Activated naive CD4-positive, alpha-beta T cell treated with anti-CD3 and anti-CD28 coated beads, Interleukin-2, amount 50 U/mL, for 24 hours (primary cell): ENCODE data around the gene RXRB.

Experiments
- H3K27ac Mint-ChIP-seq: one replicate; pipeline ENCODE4 v1.8.0; 2021; ENCODE audit warnings: mild to moderate bottlenecking, mixed read lengths
- H3K27me3 Mint-ChIP-seq: one replicate; pipeline ENCODE4 v1.8.0; 2021; ENCODE audit warnings: mixed read lengths
- H3K36me3 Mint-ChIP-seq: one replicate; pipeline ENCODE4 v1.8.0; 2021; ENCODE audit warnings: mixed read lengths
- H3K4me1 Mint-ChIP-seq: one replicate; pipeline ENCODE4 v1.8.0; 2021; ENCODE audit warnings: mixed read lengths
- H3K4me3 Mint-ChIP-seq: one replicate; pipeline ENCODE4 v1.8.0; 2021; ENCODE audit warnings: mild to moderate bottlenecking, mixed read lengths
- H3K9me3 Mint-ChIP-seq: one replicate; pipeline ENCODE4 v1.8.0; 2021; ENCODE audit warnings: mixed read lengths

RXRB gene

DNA sequence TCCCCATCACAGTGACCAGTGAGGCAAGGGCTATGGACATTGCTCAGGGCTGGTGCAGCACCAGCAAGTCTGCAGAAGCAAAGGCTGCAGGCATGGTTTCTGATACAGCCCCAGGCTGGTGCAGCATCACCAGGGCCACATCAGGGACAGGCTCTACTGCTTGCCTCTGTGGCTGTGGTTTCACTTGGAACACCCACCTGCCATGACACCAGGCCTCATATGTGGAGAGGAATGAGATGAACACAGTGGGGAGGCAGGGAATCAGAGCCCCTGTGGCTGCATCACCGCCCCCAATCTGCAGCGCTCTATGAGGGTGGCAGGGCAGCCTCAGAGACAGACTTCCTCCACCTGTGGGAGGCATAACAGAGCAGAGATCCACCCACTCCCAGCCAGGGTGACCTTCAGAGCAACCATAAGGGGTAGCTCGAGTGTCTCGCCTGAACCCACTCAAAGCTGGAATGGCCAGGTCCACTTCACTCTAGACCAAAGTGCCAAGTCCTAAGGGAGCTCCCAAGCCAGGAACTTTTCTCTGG lies 15.7 kb upstream of the RXRB start:
- no peak overlapping the region for H3K27ac Mint-ChIP-seq
- peaks cover 2% of the 10 kb centered on the region for H3K27me3 Mint-ChIP-seq
- no peaks in the 10 kb centered on the region for H3K9me3 Mint-ChIP-seq
- H3K4me1 Mint-ChIP-seq = peaks cover 21% of the 10 kb centered on the region
- H3K36me3 Mint-ChIP-seq = peaks cover 2% of the 10 kb centered on the region
- no peak overlapping the region for H3K4me3 Mint-ChIP-seq

DNA sequence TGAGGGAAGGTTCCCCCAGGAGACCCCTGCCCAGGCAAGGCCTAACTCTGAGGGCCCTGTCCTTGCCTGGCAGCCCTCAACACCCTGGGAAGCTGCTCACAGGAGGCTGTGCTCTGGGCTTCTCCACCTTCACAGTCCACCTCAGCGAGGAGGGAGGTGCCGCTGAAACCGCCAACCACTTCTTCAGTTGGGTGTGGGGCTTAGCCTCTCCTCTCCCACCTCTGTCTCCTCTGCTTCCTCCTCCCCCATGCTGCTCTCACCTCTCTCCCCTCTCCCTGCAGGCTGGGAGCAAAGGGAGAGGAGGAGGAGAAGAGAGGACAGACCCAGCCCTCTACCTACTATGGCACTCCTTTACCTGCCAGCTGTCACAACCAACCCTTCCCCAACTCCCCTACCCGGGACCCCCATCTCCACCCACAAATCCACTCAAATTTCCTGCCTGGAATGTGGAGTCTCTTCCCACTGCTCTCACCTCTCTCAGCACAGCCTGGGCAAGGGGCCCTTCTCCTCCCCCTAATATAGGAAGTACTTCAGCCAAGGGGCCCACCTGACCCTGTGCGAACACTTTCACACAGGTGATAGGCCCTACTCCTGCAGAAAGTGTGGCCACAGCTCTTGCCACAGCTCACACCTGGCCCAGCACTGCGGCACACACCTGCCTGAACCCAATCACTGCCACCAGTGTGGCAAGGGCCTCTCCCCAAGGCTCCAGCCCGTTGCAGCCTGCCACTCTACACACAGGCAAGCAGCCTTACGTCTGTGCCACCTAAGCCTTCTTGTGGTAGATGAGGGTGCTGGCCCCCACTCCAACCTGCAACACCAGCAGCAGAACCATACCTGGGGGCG lies 15.0 kb upstream of the RXRB start:
- H3K27me3 Mint-ChIP-seq = peaks cover 2% of the 10 kb centered on the region
- H3K27ac Mint-ChIP-seq = peak overlapping the region; percentile 65
- no peaks in the 10 kb centered on the region for H3K9me3 Mint-ChIP-seq
- no peak overlapping the region for H3K4me3 Mint-ChIP-seq
- peaks cover 4% of the 10 kb centered on the region for H3K36me3 Mint-ChIP-seq
- H3K4me1 Mint-ChIP-seq = peaks cover 21% of the 10 kb centered on the region

DNA sequence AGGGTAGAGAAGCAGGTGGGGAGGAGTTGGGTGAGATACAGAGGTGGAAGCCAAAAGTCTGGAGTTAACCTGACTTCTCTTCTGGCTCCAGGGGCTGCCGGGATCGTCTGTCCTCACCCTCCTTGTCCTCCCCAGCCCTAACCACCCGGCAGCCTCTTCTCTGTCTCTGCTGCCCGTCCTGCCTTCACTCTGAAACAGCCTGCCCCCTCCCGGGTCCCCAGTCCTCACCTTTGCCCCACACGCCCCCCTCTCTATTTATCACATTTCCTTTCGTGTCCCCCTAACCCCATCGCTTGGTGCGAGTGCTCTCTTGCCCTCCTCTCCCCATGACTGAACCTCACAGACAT lies 13.5 kb upstream of the RXRB start:
- Mint-ChIP-seq H3K27ac (no peak overlapping the region), H3K9me3 (no peaks in the 10 kb centered on the region), H3K36me3 (peaks cover 11% of the 10 kb centered on the region), H3K27me3 (peaks cover 1% of the 10 kb centered on the region), H3K4me3 (peak overlapping the region; percentile 83), H3K4me1 (peaks cover 32% of the 10 kb centered on the region)

DNA sequence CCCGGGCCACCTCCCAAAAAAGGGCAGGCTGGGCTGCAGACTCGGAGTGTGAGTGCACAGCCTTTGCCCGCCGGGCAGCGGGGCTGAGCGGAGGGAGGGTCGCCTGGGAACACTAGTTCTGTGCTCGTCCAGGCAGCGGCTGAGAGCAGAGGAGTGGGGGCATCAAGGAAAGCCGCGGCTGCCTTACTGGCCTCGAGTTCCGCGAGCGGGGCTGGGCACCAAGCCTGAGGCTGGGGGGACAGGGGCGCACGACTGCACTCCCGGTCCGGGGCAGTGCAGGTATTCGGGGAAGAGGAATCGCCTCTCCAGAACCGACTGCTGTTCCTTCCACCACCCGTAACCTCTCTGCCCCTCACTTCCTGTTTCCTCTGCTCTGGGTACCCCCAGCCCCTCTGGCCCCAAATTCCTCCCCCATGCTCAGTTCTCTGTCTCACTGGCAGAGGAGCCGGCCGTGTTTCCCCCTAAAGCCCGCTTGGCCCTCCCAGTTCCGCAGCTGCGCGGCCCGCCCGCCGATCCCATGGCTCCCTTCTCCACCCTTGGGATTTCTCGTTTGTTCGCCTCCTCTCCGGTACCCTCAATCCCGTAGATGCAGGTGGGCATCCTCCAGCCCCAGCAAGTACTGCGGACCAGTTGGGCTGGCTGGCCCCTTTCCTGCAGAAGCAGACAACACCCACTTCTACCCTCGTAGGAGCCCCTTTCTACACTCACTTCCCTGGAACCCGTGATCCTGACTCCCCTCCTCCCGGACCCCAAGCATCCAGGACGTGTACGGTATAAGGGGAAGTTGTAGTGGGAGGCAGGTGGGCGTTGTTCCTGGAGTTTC lies 12.9 kb upstream of the RXRB start:
- H3K27me3 Mint-ChIP-seq = peaks cover 1% of the 10 kb centered on the region
- no peak overlapping the region for H3K27ac Mint-ChIP-seq
- H3K9me3 Mint-ChIP-seq = no peaks in the 10 kb centered on the region
- H3K36me3 Mint-ChIP-seq = peaks cover 11% of the 10 kb centered on the region
- peak overlapping the region; percentile 83 for H3K4me3 Mint-ChIP-seq
- peaks cover 36% of the 10 kb centered on the region for H3K4me1 Mint-ChIP-seq

DNA sequence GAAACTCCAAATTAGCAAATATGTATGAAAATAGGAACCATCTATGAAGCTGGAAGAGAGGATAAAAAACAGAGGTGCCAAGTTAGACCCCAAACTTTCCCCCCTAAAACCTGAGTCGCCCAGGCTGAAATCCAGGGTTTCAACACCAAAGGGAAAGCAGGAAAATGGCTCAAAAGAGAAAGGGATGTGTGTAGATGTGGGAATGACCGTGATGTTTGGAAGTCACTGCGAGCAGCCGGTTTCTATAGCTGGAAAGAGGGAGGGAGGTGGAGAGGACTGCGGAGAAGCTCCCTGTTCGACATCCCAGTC lies 12.3 kb upstream of the RXRB start:
- peak overlapping the region; percentile 87 for H3K27ac Mint-ChIP-seq
- H3K27me3 Mint-ChIP-seq = peaks cover 1% of the 10 kb centered on the region

DNA sequence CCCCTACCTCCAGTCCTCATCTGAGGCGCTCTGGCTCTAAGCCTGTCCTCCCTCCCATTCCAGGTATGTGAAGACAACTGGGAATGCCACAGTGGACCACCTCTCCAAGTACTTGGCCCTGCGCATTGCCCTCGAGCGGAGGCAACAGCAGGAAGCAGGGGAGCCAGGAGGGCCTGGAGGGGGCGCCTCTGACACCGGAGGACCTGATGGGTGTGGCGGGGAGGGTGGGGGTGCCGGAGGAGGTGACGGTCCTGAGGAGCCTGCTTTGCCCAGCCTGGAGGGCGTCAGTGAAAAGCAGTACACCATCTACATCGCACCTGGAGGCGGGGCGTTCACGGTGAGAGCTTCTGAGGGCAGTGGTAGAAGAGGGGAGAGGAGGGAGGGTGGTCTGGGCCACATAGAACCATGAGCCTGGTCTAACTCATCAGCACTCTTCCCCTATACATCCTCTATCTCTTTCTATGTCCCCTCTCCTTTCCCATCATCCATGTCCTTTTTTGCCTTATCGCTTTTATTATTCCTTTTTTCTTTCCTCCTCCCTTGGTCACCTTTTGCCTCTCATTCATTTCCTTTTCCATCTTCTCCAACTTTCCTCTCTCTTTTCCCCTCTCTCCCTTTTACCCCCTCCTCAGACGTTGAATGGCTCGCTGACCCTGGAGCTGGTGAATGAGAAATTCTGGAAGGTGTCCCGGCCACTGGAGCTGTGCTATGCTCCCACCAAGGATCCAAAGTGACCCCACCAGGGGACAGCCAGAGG lies 11.4 kb upstream of the RXRB start:
- Mint-ChIP-seq H3K27ac (no peak overlapping the region), H3K9me3 (no peaks in the 10 kb centered on the region), H3K36me3 (peaks cover 11% of the 10 kb centered on the region), H3K4me1 (peaks cover 36% of the 10 kb centered on the region), H3K4me3 (no peak overlapping the region), H3K27me3 (peaks cover 1% of the 10 kb centered on the region)

More for the DNA sequence above, 12.3 kb upstream of the RXRB start:
- H3K9me3 Mint-ChIP-seq = no peaks in the 10 kb centered on the region
- peaks cover 36% of the 10 kb centered on the region for H3K4me1 Mint-ChIP-seq
- H3K4me3 Mint-ChIP-seq = peak overlapping the region; percentile 83
- peaks cover 11% of the 10 kb centered on the region for H3K36me3 Mint-ChIP-seq

DNA sequence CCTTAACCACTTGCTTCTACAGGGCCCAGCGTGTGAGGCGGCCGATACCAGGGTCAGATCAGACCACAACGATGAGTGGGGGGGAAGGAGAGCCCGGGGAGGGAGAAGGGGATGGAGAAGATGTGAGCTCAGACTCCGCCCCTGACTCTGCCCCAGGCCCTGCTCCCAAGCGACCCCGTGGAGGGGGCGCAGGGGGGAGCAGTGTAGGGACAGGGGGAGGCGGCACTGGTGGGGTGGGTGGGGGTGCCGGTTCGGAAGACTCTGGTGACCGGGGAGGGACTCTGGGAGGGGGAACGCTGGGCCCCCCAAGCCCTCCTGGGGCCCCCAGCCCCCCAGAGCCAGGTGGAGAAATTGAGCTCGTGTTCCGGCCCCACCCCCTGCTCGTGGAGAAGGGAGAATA lies 10.7 kb upstream of the RXRB start:
- no peak overlapping the region for H3K4me3 Mint-ChIP-seq
- no peaks in the 10 kb centered on the region for H3K9me3 Mint-ChIP-seq
- H3K27me3 Mint-ChIP-seq = peaks cover 1% of the 10 kb centered on the region
- peaks cover 39% of the 10 kb centered on the region for H3K4me1 Mint-ChIP-seq
- no peak overlapping the region for H3K27ac Mint-ChIP-seq
- H3K36me3 Mint-ChIP-seq = peaks cover 11% of the 10 kb centered on the region

DNA sequence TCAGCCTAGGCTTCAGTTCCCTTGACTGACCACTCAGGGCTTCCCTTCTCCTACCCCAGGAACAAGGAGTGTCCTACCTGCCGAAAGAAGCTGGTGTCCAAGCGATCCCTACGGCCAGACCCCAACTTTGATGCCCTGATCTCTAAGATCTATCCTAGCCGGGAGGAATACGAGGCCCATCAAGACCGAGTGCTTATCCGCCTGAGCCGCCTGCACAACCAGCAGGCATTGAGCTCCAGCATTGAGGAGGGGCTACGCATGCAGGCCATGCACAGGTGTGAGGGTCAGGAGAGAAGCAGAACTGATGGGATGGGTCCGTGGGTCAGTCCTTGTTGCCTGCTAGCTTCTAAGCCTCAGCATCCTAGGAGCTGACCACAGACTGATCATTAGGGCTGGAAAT lies 9.4 kb upstream of the RXRB start:
- peaks cover 1% of the 10 kb centered on the region for H3K27me3 Mint-ChIP-seq
- H3K9me3 Mint-ChIP-seq = no peaks in the 10 kb centered on the region
- peaks cover 13% of the 10 kb centered on the region for H3K36me3 Mint-ChIP-seq
- H3K27ac Mint-ChIP-seq = peak overlapping the region; percentile 55
- H3K4me1 Mint-ChIP-seq = peaks cover 52% of the 10 kb centered on the region
- peak overlapping the region; percentile 20 for H3K4me3 Mint-ChIP-seq

DNA sequence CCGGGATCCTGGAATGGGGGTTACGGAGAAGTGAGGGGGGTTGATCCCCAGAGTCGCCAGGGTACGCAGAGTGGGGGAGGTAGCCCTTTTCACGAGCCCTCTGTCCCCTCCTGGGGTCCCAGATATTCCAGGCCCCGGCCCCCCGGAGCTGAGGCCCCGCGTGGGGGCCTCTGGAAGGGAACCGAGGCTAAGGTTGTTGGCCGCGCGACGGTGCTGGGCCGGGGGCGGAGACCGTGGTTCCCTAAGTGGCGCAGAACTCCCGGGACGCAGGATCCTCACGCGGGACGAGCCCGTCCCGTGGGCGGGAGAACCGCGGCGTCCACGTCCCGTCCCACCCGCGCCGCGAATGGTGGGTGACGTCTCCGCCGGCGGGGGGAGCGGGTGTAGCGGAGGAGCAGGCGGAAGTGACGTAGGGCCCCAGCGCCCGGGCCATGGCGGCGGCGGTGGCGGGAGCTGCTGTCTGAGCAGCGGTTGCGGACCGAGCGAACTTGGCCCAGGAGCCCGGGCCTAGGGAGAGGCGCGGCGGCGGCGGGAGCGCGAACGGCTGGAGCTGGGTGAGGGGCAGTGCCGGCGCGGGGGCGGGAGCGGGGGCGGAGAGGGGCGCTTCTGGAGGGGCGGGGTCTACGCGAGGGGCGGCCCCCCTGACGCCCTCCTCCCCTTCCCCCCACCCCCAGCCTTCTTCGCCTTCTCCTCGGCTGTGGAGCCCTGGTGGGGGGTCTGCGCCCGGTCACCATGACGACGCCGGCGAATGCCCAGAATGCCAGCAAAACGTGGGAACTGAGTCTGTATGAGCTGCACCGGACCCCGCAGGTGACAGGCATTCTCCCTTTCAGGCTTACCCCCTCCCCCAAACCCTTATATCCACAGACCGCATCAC lies 7.9 kb upstream of the RXRB start, which contains the start of gene RING1:
RING1 (plus strand) TSS at position 410 of the 877 bp plus-strand sequence; CDS start at position 733, 323 bp downstream.
- Mint-ChIP-seq H3K27ac (peak within 1 kb of the TSS; percentile 93), H3K4me3 (peak within 1 kb of the TSS; percentile 92), H3K9me3 (no peaks in the 10 kb centered on the region), H3K36me3 (peaks cover 17% of the 10 kb centered on the region), H3K27me3 (no peaks in the 10 kb centered on the region), H3K4me1 (peaks cover 52% of the 10 kb centered on the region)

DNA sequence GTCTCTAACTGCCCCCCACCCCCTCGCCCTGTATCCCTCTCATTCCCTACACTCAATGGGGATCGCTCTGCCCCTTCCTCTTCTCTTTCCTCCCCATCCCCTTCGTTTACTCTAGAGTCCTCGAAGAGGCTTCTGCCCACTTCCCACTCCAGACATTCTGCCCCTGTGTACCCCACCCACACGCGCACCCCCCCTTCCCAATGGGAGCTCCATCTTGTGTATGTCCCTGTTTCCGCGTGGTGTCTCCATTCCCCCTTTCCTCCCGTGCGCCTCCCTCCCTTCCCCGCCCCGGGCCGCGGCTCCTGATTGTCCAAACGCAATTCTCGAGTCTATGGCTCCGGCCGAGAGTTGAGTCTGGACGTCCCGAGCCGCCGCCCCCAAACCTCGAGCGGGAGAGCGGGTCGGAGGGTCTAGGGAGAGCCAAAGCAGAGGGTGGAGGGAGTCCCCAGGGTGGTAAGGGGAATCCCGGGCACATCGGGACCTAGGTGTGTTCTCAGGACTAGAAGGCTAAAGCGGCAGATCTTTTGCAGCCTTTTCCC lies 7.2 kb upstream of the RXRB start:
- Mint-ChIP-seq H3K4me1 (peaks cover 52% of the 10 kb centered on the region), H3K4me3 (peak overlapping the region; percentile 92), H3K9me3 (no peaks in the 10 kb centered on the region), H3K27me3 (no peaks in the 10 kb centered on the region), H3K27ac (peak overlapping the region; percentile 93), H3K36me3 (peaks cover 24% of the 10 kb centered on the region)

DNA sequence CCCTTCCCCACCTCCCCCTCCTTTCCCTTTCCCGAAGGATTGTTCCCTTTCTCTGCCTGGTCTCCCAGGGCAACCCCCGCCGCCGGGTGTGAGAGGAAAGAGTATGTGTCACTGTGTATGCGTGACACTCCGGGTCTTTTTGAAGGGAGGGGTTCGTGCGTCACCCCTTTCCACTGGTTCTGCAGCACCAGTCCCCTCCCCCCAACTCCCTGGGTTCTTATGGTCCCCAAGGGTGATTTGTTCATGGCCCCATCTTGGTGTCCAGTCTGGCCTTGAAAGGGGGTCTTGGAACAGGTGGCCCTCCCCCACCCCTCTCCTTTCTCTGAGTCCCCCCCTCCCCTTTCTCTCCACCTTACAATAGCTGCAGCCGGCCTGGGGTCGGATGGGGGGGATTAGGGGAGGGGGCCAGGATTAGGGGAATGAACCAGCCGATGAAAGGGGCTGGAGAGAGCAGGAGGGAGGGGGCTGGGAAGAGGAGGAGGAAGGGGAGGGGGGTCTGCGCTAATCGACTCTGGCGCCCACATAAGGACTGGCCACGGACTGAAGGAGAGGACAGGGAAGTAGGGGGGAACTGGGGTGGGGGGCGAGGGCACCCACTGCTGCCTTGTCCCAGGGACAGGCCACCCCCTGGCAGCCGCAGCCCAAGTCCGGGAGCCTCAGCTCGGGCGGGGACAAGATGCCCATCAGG lies 6.5 kb upstream of the RXRB start:
- Mint-ChIP-seq H3K27ac (no peak overlapping the region), H3K4me1 (peaks cover 55% of the 10 kb centered on the region), H3K36me3 (peaks cover 27% of the 10 kb centered on the region), H3K4me3 (peak overlapping the region; percentile 92), H3K9me3 (no peaks in the 10 kb centered on the region), H3K27me3 (no peaks in the 10 kb centered on the region)

DNA sequence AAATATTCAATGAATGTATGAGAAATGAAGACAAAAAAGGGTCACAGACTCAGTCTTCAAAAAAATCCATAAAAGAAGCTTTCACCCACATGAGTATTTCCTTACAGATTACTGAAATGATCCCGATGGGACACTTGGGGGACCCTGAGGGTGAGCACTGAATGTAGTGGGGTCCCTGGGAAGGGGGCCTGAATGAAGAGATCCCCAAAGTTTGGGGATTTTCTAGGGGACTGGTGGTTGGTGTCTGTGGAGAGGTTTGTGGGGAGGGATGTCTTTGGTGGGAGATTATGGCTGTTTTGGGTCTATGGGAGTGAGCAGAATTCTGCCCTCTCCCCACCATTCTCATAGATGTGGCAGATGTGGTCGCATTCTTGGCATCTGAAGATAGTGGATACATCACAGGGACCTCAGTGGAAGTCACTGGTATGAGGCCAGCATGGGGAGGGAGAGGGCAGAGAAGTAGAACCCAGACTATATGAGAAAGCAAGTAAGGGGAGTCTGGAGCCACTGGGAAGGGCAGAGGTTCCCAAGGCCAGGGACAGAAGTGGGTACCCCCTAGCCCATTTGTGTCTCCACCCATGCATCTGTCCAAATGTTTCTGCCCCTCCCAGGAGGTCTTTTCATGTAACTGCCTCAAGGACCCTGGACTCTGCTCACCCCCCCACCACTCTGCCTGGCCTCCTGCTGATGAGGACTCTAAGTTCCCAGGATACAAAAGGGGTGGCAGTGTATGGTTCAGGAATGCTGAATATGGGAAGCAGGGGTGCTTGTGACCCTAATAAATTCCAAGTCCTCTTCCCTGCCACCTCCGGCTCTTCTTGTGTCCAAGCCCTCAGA lies 5.8 kb upstream of the RXRB start:
- H3K27me3 Mint-ChIP-seq = no peaks in the 10 kb centered on the region
- H3K4me3 Mint-ChIP-seq = peak overlapping the region; percentile 100
- H3K36me3 Mint-ChIP-seq = peaks cover 26% of the 10 kb centered on the region
- peaks cover 62% of the 10 kb centered on the region for H3K4me1 Mint-ChIP-seq
- H3K27ac Mint-ChIP-seq = peak overlapping the region; percentile 46
- no peaks in the 10 kb centered on the region for H3K9me3 Mint-ChIP-seq
